H1 (cell line): ENCODE data around the gene CBLC. TPM values are rescaled to one million over a fixed set of nuclear protein-coding genes. Genes with fewer than 3 reads are reported as not detected.

Experiments used
- BACH1 ChIP-seq: IDR thresholded peaks from 2 replicates; pipeline ENCODE4 v1.6.1; 2012; ENCODE audit warnings: low read length, improper control_type of control experiment
- CEBPB ChIP-seq: IDR thresholded peaks from 2 replicates; pipeline ENCODE4 v1.6.1; 2012; ENCODE audit warnings: low read depth, low read length
- CHD1 ChIP-seq: IDR thresholded peaks from 2 replicates; pipeline ENCODE4 v1.6.1; 2012; ENCODE audit warnings: low read depth, low read length, improper control_type of control experiment
- EZH2 ChIP-seq: fragments of 200-600 bp; sonication (generic); IDR thresholded peaks from 2 replicates; pipeline ENCODE4 v1.7.1; 2012; ENCODE audit warnings: low read depth, mild to moderate bottlenecking, moderate library complexity, low read length, inconsistent platforms; ENCODE audit not compliant: severe bottlenecking
- FOSL1 ChIP-seq: IDR thresholded peaks from 2 replicates; pipeline ENCODE4 v1.6.1; 2011; ENCODE audit warnings: mild to moderate bottlenecking, low read depth, low read length, moderate library complexity; ENCODE audit not compliant: insufficient read depth
- GTF2F1 ChIP-seq: IDR thresholded peaks from 2 replicates; pipeline ENCODE4 v1.6.1; 2012; ENCODE audit warnings: low read depth, low read length, improper control_type of control experiment, borderline replicate concordance
- KDM4A ChIP-seq: IDR thresholded peaks from one replicate; pipeline ENCODE4 v1.7.1; 2012; ENCODE audit warnings: low read depth, mild to moderate bottlenecking, moderate library complexity, low read length, inconsistent platforms; ENCODE audit not compliant: severe bottlenecking
- KDM5A ChIP-seq: fragments of 200-600 bp; IDR thresholded peaks from 2 replicates; pipeline ENCODE4 v1.7.1; 2012; ENCODE audit warnings: mild to moderate bottlenecking, low read length, inconsistent platforms, mixed read lengths
- MAFK ChIP-seq: IDR thresholded peaks from 2 replicates; pipeline ENCODE4 v1.6.1; 2012; ENCODE audit warnings: low read depth, mild to moderate bottlenecking, improper control_type of control experiment, low read length
- NRF1 ChIP-seq: IDR thresholded peaks from 2 replicates; pipeline ENCODE4 v1.6.1; 2011; ENCODE audit warnings: mild to moderate bottlenecking, low read depth, low read length, improper control_type of control experiment
- PHF8 ChIP-seq: fragments of 200-600 bp; sonication (generic); conservative IDR thresholded peaks from 2 replicates; pipeline ENCODE4 v1.7.1; 2012; ENCODE audit warnings: low read depth, mild to moderate bottlenecking, inconsistent platforms, low read length, moderate library complexity
- RNF2 ChIP-seq: fragments of 200-900, 300-1000 bp; sonication (generic); IDR thresholded peaks from 2 replicates; pipeline ENCODE4 v1.7.1; 2016; ENCODE audit warnings: borderline replicate concordance, low read depth, mild to moderate bottlenecking, antibody characterized with exemption, low read length; ENCODE audit not compliant: poor library complexity, severe bottlenecking; ENCODE audit errors: missing control alignments
- RXRA ChIP-seq: IDR thresholded peaks from 2 replicates; pipeline ENCODE4 v1.6.1; 2011; ENCODE audit warnings: low read depth, mild to moderate bottlenecking, low read length, moderate library complexity; ENCODE audit not compliant: insufficient read depth
- SIN3A ChIP-seq, 2 experiments: IDR thresholded peaks in 1 of 2; conservative IDR thresholded peaks in 1 of 2; 2 replicates each; pipeline ENCODE4 v1.6.1; 2011 to 2012; ENCODE audit warnings: low read length in 2 of 2, improper control_type of control experiment in 1 of 2, low read depth in 1 of 2, mild to moderate bottlenecking in 1 of 2
- SIRT6 ChIP-seq: IDR thresholded peaks from one replicate; pipeline ENCODE4 v1.7.1; 2012; ENCODE audit warnings: low read length, inconsistent platforms
- SIX5 ChIP-seq: IDR thresholded peaks from 2 replicates; pipeline ENCODE4 v1.6.1; 2011; ENCODE audit warnings: mild to moderate bottlenecking, low read depth, low read length
- SRF ChIP-seq: IDR thresholded peaks from 2 replicates; pipeline ENCODE4 v1.6.1; 2011; ENCODE audit warnings: mild to moderate bottlenecking, low read depth, low read length, moderate library complexity
- SUZ12 ChIP-seq: fragments of 200-600 bp; sonication (generic); IDR thresholded peaks from 2 replicates; pipeline ENCODE4 v1.6.1; 2012; ENCODE audit warnings: mild to moderate bottlenecking, inconsistent platforms, low read length, moderate library complexity, mixed read lengths
- USF2 ChIP-seq: IDR thresholded peaks from 2 replicates; pipeline ENCODE4 v1.6.1; 2011; ENCODE audit warnings: low read length, improper control_type of control experiment
- YY1 ChIP-seq: IDR thresholded peaks from 2 replicates; pipeline ENCODE4 v1.6.1; 2011; ENCODE audit warnings: low read depth, mild to moderate bottlenecking, low read length
- polyA plus RNA-seq, 7 experiments: library from polyadenylated mRNA; depleted of rRNA in 3 of 7; stranded (reverse) in 5 of 7; unstranded in 2 of 7; fragments of >200 nt in 5 of 7; fragments of 200-250 nt in 2 of 7; gene quantifications; 1 replicate in 5 of 7; 2 replicates in 1 of 7; 4 replicates in 1 of 7; pipeline versions ENCODE4 v1.2.1 to v1.2.3, GENCODE V29; 2011 to 2013; ENCODE audit warnings: missing spikeins in 2 of 7, mixed read lengths in 2 of 7
- total RNA-seq: library from RNA; stranded (reverse); fragmentation: NEBNext Ultra II Directional; extraction: Animal tissue kit (Norgen Biotek cat#: 25700); gene quantifications from 2 replicates; pipeline ENCODE4 v1.2.1, GENCODE V29; 2021

Gene CBLC
- total and polyA plus RNA-seq, 2 of the 8 experiments (the other 6 are each of a cell fraction or from before 2014, with no cell fraction given), result 17.4 to 35.7 TPM

DNA sequence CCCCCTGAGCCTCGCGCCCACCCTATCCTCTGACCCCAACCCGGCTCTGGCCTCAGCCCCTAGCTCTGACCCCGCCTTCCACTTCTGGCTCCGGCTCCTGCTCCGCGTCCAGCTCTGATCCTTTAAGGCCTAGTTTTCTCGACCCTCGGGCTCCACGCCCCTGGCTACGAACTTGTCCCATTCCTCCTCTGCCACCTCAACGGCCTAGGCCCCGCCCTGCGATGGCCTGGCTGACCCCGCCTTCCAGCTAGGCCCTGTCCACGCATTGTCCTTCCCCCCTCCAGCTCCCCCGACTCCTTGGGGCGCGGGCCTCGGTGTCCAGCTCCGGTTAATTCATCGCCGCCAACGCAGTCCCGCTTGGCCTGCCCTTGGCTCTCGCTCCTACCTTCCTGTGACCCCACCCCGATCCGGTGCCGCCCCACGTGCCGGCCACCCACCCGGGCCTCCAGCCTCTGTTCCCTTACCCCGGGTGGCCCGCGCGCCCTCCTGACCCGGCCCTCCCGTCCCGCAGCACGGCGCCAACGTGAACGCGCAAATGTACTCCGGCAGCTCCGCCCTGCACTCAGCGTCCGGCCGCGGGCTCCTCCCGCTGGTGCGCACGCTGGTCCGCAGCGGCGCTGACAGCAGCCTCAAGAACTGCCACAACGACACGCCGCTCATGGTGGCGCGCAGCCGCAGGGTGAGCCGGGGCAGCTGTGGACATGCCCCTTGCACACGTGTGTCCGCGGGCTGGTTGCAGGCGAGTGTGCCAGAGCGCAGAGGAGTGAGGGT is 19.8 kb upstream of the CBLC start (continued):
- TF ChIP-seq KDM4A (peak; percentile 56), CHD1 (no peak), SIX5 (no peak), EZH2 (no peak), SIRT6 (no peak), FOSL1 (no peak), NRF1 (peak; percentile 39; the same call in 1 of the 2 replicates), BACH1 (0 out of 2 replicates have a peak, but pooled peaks have one; percentile 11), CEBPB (no peak), PHF8 (no peak), SRF (no peak), RXRA (no peak), GTF2F1 (no peak), RNF2 (no peak), SIN3A (conservative IDR thresholded peaks at IDR 0.05 in 1 of 2, IDR thresholded peaks at IDR 0.05 in 1 of 2; ENCODE audit: low read depth in 1 of 2, low read length in 2 of 2) (peak; percentile 74 to 91; a peak in 2 of 4 replicates), MAFK (no peak), KDM5A (no peak), SUZ12 (peak; percentile 25; the same call in 1 of the 2 replicates), USF2 (no peak), YY1 (0 out of 2 replicates have a peak, but pooled peaks have one; percentile 21)
